PC-9 (cell line): ENCODE results near the gene LMO4. TPM values are rescaled to one million over a fixed set of nuclear protein-coding genes. Genes with fewer than 3 reads are reported as not detected.
A peak's percentile ranks its signal among the peaks of the same experiment; 100 is the strongest.

Source experiments
- BruUV-seq: library from RNA; stranded (reverse); fragments of 400-500 nt; replicated peaks from 2 replicates; lab custom pipeline; 2021; lab: Mats Ljungman, UMichigan
- CTCF ChIA-PET: fragments of 300-600 bp; sonication (Branson Sonifier 250); formaldehyde crosslinking; loops from one replicate; lab custom pipeline; 2022; ENCODE audit warnings: antibody characterized with exemption; lab: Charles Lee
- POLR2A ChIA-PET: fragments of 300-600 bp; sonication (Branson Sonifier 250); formaldehyde crosslinking; loops from one replicate; lab custom pipeline; 2022; ENCODE audit warnings: antibody characterized with exemption; ENCODE audit not compliant: unreplicated experiment; lab: Charles Lee
- DNase-seq, 2 experiments: peaks; one replicate each; pipeline versions ENCODE4 v3.0.0 to v3.0.0-alpha.2; 2015 to 2022; ENCODE audit warnings: mixed read lengths in 1 of 2
- H2AFZ ChIP-seq: fragments of 200-600 bp; sonication (generic); 2 replicates; pipeline ENCODE4 v1.8.1; 2017; ENCODE audit warnings: antibody characterized with exemption
- H3F3A ChIP-seq: fragments of 200-600 bp; sonication (generic); 2 replicates; pipeline ENCODE4 v1.8.1; 2017; ENCODE audit warnings: antibody characterized with exemption, mild to moderate bottlenecking, low read depth; ENCODE audit not compliant: insufficient read depth
- H3K27ac ChIP-seq: fragments of 200-600 bp; sonication (generic); 2 replicates; pipeline ENCODE4 v1.6.1; 2016; ENCODE audit warnings: mixed run types
- H3K27me3 ChIP-seq: fragments of 200-600 bp; sonication (generic); 2 replicates; pipeline ENCODE4 v1.6.1; 2016; ENCODE audit warnings: low read depth, mixed run types; ENCODE audit not compliant: insufficient read depth
- H3K36me3 ChIP-seq: fragments of 200-600 bp; sonication (generic); 2 replicates; pipeline ENCODE4 v1.6.1; 2016; ENCODE audit warnings: low read depth, mixed run types
- H3K4me1 ChIP-seq: fragments of 200-600 bp; sonication (generic); replicated peaks from 2 replicates; pipeline ENCODE4 v1.6.1; 2016; ENCODE audit warnings: mixed run types; ENCODE audit not compliant: insufficient read depth
- H3K4me2 ChIP-seq: fragments of 200-600 bp; sonication (generic); 2 replicates; pipeline ENCODE4 v1.6.1; 2017; ENCODE audit warnings: mixed run types
- H3K4me3 ChIP-seq: fragments of 200-600 bp; sonication (generic); 2 replicates; pipeline ENCODE4 v1.6.1; 2016; ENCODE audit warnings: mixed run types
- H3K79me2 ChIP-seq: fragments of 200-600 bp; sonication (generic); 2 replicates; pipeline ENCODE4 v1.6.1; 2017; ENCODE audit warnings: low read depth, mixed run types
- H3K9me2 ChIP-seq: fragments of 200-600 bp; sonication (generic); 2 replicates; pipeline ENCODE4 v1.8.1; 2017; ENCODE audit warnings: mild to moderate bottlenecking; ENCODE audit not compliant: insufficient read depth
- H3K9me3 ChIP-seq: fragments of 200-600 bp; sonication (generic); 2 replicates; pipeline ENCODE4 v1.8.1; 2016; ENCODE audit warnings: low read depth; ENCODE audit not compliant: insufficient read depth
- H4K20me1 ChIP-seq: fragments of 200-600 bp; sonication (generic); 2 replicates; pipeline ENCODE4 v1.8.1; 2017; ENCODE audit not compliant: insufficient read depth
- EZH2 ChIP-seq: fragments of 200-600 bp; sonication (generic); IDR thresholded peaks from 2 replicates; pipeline ENCODE4 v1.8.0; 2017; ENCODE audit warnings: antibody characterized with exemption, low read depth
- intact Hi-C: fragments of 100-400 bp; cut with micrococcal nuclease; formaldehyde crosslinking; loops from one replicate; pipeline ENCODE4 v1.10.0; 2022; ENCODE audit not compliant: unreplicated experiment
- total RNA-seq: library from RNA; stranded (reverse); gene quantifications from 2 replicates; pipeline ENCODE4 v1.2.3, GENCODE V29; 2021
- TF ChIP-seq, protein P1 (sequence below): fragments of 200-600 bp; sonication (generic); conservative IDR thresholded peaks from 2 replicates; pipeline ENCODE4 v1.6.1; 2017; ENCODE audit warnings: mixed run types, antibody characterized with exemption, mild to moderate bottlenecking, moderate library complexity

The LMO4 gene
- total RNA-seq, 1 experiment from 2014 or later: 47.7 TPM

GRCh38 chr1:87331365-87332241 is 2.9 kb downstream of the LMO4 start:
- peaks cover 28% of the 10 kb centered on the region for H3F3A ChIP-seq
- TF ChIP-seq, protein P1, sequence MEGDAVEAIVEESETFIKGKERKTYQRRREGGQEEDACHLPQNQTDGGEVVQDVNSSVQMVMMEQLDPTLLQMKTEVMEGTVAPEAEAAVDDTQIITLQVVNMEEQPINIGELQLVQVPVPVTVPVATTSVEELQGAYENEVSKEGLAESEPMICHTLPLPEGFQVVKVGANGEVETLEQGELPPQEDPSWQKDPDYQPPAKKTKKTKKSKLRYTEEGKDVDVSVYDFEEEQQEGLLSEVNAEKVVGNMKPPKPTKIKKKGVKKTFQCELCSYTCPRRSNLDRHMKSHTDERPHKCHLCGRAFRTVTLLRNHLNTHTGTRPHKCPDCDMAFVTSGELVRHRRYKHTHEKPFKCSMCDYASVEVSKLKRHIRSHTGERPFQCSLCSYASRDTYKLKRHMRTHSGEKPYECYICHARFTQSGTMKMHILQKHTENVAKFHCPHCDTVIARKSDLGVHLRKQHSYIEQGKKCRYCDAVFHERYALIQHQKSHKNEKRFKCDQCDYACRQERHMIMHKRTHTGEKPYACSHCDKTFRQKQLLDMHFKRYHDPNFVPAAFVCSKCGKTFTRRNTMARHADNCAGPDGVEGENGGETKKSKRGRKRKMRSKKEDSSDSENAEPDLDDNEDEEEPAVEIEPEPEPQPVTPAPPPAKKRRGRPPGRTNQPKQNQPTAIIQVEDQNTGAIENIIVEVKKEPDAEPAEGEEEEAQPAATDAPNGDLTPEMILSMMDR: no peak
- TF ChIP-seq EZH2: no peak
- peak; percentile 56 to 77 for DNase-seq
- peaks cover 53% of the 10 kb centered on the region for H4K20me1 ChIP-seq
- CTCF ChIA-PET: no interaction called here
- H3K27ac ChIP-seq: peak overlapping the region; percentile 55; the same call in 1 of the 2 replicates
- peak overlapping the region; percentile 86 for H3K4me2 ChIP-seq
- H3K27me3 ChIP-seq: no peaks in the 10 kb centered on the region
- peak overlapping the region; percentile 96 for H3K4me3 ChIP-seq
- H2AFZ ChIP-seq: peak overlapping the region; percentile 49; the same call in 1 of the 2 replicates
- no peaks in the 10 kb centered on the region for H3K9me2 ChIP-seq
- BruUV-seq: no TSS peak
- H3K9me3 ChIP-seq: no peaks in the 10 kb centered on the region
- intact Hi-C loops: loop anchor here (2.0 to 5.0 kb wide), 3 partner anchors 201 to 621 kb away; no protein-coding TSS in a partner anchor
- peaks cover 50% of the 10 kb centered on the region for H3K4me1 ChIP-seq
- peaks cover 74% of the 10 kb centered on the region for H3K79me2 ChIP-seq
- peaks cover 38% of the 10 kb centered on the region for H3K36me3 ChIP-seq
- POLR2A ChIA-PET: interaction anchor here (0.6 kb wide), 1 partner anchor 208 kb away, joined by 3 read pairs; no protein-coding TSS in a partner anchor

GRCh38 chr1:87333692-87334347 is 5.1 kb downstream of the LMO4 start:
- Histone ChIP-seq H3K9me3 (no peaks in the 10 kb centered on the region), H3K9me2 (no peaks in the 10 kb centered on the region), H3K4me1 (peaks cover 41% of the 10 kb centered on the region), H3F3A (peaks cover 27% of the 10 kb centered on the region), H3K79me2 (peaks cover 96% of the 10 kb centered on the region), H3K27me3 (no peaks in the 10 kb centered on the region), H2AFZ (no peak overlapping the region), H4K20me1 (peaks cover 76% of the 10 kb centered on the region), H3K4me3 (peak overlapping the region; percentile 64; the same call in 1 of the 2 replicates), H3K27ac (no peak overlapping the region), H3K36me3 (peaks cover 59% of the 10 kb centered on the region), H3K4me2 (peak overlapping the region; percentile 86)
- no TSS peak for BruUV-seq
- no peak for TF ChIP-seq EZH2
- TF ChIP-seq, protein P1: no peak
- ChIA-PET CTCF (no interaction called here), POLR2A (no interaction called here)
- intact Hi-C loops: loop anchor here (5.0 kb wide), 1 partner anchor 473 kb away; no protein-coding TSS in a partner anchor
- no peak for DNase-seq
